Astrocyte (in vitro differentiated cells and primary cell): ENCODE results near the gene SF1.

Experiments
- EZH2 ChIP-seq: IDR thresholded peaks from 2 replicates; pipeline ENCODE4 v1.6.1; 2012; ENCODE audit warnings: mild to moderate bottlenecking, low read length, inconsistent platforms; ENCODE audit not compliant: insufficient read depth
- TF ChIP-seq, protein P1 (sequence below): IDR thresholded peaks from 2 replicates; pipeline ENCODE4 v1.5.1; 2011; ENCODE audit warnings: low read depth, mild to moderate bottlenecking, inconsistent platforms, low read length, moderate library complexity; ENCODE audit not compliant: insufficient read depth

- TF ChIP-seq, protein P1, sequence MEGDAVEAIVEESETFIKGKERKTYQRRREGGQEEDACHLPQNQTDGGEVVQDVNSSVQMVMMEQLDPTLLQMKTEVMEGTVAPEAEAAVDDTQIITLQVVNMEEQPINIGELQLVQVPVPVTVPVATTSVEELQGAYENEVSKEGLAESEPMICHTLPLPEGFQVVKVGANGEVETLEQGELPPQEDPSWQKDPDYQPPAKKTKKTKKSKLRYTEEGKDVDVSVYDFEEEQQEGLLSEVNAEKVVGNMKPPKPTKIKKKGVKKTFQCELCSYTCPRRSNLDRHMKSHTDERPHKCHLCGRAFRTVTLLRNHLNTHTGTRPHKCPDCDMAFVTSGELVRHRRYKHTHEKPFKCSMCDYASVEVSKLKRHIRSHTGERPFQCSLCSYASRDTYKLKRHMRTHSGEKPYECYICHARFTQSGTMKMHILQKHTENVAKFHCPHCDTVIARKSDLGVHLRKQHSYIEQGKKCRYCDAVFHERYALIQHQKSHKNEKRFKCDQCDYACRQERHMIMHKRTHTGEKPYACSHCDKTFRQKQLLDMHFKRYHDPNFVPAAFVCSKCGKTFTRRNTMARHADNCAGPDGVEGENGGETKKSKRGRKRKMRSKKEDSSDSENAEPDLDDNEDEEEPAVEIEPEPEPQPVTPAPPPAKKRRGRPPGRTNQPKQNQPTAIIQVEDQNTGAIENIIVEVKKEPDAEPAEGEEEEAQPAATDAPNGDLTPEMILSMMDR = no peak
- no peak for TF ChIP-seq EZH2
Observed at GRCh38 chr11:64752175-64752970, 26.0 kb downstream of the SF1 start.
